ENCODE data around the gene C1QTNF6.
"Not testable (repeated sequence)": the region's sequence is repeated elsewhere in the genome, so short reads cannot be mapped to it uniquely, and the experiment has no call there.

C1QTNF6 gene

GRCh38 chr22:37178350-37179125 is 9.5 kb downstream of the C1QTNF6 start:
- in situ Hi-C loops (cut with MboI; ENCODE audit: low sequenced_read_pairs): no loop called here

- in situ Hi-C loops (cut with MboI; ENCODE audit: low sequenced_read_pairs): no loop called here
Observed at GRCh38 chr22:37177755-37178154, 10.3 kb downstream of the C1QTNF6 start.

GRCh38 chr22:37177221-37177620 is 10.8 kb downstream of the C1QTNF6 start:
- in situ Hi-C loops (cut with MboI; ENCODE audit: low sequenced_read_pairs): no loop called here

DNA sequence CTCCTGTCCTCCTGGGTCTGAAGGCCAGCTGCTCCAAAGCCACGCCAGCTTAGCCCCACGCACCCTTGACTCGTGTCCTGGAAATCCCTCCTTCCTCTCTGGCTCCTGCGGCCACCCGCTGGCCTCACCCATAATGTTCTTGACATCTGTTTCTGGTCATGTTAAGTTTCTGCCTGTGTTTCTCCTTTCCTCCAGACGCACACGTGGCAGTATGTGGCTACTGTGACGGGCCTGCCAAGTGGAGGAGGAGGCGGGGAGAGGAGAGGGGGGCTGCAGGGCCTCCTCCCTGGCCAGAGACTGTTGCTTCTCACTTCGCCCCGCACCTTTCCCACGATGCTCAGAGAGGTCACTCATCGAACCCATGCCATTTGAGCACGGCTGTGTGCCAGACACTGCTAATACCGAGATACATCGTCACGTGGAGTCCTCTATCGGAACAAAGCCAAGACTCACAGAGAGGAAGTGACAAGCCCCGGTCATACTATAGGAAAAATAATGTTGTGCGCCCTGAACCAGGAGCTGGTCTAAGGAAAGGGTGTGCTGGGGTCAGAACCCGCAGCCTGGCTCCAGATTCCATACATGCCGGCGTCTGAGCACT is 11.5 kb downstream of the C1QTNF6 start:
- in situ Hi-C loops (cut with MboI; ENCODE audit: low sequenced_read_pairs): no loop called here

DNA sequence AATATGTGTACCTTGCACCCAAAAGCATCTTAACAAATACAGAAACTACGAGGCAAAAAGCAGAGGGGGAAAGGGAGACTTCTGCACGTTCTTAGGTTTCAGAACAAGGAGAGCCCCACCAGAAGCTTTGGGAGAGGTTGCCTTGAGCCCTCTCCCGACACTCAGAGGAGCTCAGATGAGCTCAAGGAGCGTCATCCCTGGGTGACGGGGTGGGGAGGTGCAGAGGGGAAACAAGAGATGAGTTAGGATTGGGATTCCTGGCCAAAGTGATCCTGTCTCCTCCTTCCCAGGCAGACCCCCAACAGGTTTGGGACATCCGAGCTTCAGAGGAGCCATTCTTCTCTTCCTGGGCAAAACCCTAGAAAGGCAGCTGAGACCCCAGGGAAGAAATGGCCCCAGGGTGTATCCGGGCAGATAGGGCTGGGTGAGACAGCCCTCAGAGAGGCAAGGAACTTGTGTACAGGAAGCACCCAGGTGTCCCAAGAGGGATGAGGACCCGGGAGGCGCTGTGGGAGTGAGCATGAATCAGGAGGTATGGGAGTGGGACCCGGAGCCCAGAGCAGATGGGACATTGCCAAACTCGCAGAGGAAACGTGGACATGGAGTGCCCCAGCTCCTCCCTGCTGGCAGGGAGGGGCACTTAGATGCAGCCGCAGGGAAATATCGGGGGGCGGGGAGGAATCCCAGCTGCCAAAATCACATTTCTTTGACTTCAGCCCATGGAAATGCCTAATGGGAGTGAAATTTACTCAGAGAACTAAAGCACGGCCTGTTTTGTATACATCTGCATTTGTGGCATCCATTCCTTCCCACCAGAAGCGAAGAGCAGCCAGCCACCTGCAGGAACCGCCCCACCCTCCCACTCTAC is 12.4 kb downstream of the C1QTNF6 start:
- in situ Hi-C loops (cut with MboI; ENCODE audit: low sequenced_read_pairs): no loop called here

- in situ Hi-C loops (cut with MboI; ENCODE audit: low sequenced_read_pairs): no loop called here
Observed at GRCh38 chr22:37174964-37175363, 13.1 kb downstream of the C1QTNF6 start.

- in situ Hi-C loops (cut with MboI; ENCODE audit: low sequenced_read_pairs): no loop called here
Observed at GRCh38 chr22:37173709-37174108, 14.3 kb downstream of the C1QTNF6 start.

DNA sequence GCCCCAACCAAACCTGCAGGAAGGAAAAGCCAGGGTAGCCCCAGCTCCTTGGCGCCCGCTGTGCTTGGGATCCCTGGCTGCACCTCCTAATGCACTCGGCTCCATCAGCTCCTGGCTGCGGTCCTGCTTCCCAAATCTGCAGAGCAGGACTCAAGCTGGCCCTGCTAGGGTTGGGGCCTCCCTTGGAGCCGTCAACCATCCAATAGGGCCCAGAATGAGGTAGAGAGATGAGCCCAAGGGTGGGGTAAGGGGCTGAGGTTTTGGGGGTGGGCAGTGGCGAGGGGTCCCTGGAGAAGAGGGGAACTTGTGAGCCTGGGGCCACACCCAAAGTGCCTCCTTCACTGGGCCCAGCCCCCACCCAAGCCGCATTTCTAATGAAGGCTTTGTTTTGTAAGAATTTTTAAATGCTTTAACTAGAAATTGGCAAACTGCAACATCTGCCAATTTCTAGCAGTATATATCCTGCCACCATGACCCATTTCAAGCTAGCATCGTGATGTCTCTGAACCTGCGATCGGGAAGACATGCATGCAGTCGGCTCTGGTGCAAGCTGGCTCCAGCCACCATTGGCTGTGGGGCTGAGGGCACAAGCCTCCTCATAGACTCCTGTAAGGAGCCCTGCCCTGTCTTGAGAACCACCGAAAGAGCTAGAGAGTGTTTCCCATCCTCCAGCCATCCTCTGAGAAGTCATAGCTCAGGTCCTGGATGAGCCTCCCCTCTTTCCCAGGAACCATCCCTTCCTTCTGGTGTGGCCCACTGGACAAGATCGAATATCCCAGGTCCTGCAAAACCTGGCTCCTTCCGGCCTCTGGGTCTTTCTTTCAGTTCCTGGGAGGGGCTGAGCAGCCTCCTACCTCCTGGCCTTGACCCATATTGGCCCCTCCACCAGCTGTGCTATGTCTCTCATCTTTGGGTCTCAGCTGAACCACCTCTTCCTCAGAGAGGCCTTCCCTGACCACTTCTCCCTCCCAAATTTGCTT is 15.5 kb downstream of the C1QTNF6 start:
- in situ Hi-C loops (cut with MboI; ENCODE audit: low sequenced_read_pairs): no loop called here

GRCh38 chr22:37171662-37172061 is 16.4 kb downstream of the C1QTNF6 start:
- in situ Hi-C loops (cut with MboI; ENCODE audit: low sequenced_read_pairs): no loop called here

DNA sequence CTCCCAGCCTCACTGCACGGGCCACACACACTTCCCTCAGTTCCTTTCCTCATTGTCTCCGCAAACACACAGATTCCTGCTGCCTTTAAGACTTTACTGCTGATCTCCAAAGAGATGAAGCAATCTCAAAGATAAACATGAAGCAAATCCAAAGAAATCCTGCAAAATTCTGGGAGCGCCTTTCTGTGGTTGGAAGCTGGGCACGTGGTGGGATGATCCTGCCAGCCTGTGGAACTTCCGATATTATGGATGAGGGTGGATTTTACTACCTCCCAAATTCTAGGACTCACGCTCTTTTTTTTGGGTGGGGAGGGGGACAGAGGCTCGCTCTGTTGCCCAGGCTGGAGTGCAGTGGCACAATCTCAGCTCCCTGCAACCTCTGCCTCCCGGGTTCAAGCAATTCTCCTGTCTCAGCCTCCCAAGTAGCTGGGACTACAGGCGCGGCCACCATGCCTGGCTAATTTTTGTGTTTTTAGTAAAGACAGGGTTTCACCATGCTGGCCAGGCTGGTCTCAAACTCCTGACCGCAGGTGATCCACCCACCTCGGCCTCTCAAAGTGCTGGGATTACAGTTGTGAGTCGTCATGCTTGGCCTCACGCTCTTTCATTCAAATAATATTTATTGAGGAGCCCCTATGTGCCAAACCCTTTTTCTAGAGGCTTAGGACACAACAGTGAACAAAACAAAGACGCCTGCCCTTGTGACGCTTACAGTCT is 17.2 kb downstream of the C1QTNF6 start:
- in situ Hi-C loops (cut with MboI; ENCODE audit: low sequenced_read_pairs): not testable (repeated sequence)

GRCh38 chr22:37169947-37170688 is 17.9 kb downstream of the C1QTNF6 start:
- in situ Hi-C loops (cut with MboI; ENCODE audit: low sequenced_read_pairs): no loop called here

DNA sequence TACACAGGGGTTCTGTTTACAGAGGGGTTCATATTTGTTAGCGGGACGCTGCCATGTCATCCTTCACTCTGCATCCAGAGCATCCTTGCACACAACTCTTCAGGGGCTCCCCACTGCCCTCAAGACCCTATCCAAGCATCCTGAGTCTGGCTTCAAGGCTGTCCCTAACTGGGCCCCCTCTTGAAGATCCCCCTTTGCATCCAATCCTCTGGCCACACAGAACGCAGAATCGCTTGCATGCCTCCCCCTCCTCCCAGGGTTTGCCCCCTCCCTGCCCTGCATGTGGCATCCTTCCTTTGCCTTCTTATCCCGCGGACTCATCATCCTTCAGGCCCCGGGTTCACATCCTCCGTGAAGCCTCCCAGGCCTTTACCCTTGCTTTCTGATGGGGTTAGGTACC is 18.6 kb downstream of the C1QTNF6 start:
- in situ Hi-C loops (cut with MboI; ENCODE audit: low sequenced_read_pairs): no loop called here

DNA sequence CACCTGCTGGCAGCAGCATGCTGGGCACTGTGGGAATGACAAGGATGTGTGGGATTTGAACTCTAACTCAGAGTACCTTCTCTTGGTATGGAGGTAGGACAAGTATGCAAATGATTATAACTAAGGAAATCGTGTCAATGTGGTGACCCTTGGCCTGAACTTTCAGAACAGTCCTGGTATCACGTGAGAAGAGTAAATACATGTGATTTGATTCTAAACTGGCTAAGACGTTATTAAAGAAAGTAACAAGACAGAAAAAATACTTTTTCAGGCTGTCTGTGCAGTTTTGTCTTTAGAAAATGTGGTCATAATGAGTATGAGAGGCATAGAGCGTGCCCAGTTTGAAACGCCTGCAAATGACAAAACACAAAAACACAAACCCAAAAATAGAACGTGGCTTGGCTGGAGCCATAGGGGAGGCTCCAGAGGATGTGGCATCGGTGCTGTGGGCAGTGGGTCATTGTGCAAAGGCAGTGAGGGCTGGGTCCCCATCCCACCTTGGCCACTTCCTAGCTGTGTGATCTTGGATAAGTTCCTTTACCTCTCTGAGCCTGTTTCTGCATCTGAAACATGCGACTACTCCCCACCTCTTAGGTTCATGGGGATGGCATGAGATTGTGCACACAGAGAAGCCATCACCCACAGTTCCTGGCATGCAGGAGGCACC is 19.9 kb downstream of the C1QTNF6 start:
- in situ Hi-C loops (cut with MboI; ENCODE audit: low sequenced_read_pairs): no loop called here

DNA sequence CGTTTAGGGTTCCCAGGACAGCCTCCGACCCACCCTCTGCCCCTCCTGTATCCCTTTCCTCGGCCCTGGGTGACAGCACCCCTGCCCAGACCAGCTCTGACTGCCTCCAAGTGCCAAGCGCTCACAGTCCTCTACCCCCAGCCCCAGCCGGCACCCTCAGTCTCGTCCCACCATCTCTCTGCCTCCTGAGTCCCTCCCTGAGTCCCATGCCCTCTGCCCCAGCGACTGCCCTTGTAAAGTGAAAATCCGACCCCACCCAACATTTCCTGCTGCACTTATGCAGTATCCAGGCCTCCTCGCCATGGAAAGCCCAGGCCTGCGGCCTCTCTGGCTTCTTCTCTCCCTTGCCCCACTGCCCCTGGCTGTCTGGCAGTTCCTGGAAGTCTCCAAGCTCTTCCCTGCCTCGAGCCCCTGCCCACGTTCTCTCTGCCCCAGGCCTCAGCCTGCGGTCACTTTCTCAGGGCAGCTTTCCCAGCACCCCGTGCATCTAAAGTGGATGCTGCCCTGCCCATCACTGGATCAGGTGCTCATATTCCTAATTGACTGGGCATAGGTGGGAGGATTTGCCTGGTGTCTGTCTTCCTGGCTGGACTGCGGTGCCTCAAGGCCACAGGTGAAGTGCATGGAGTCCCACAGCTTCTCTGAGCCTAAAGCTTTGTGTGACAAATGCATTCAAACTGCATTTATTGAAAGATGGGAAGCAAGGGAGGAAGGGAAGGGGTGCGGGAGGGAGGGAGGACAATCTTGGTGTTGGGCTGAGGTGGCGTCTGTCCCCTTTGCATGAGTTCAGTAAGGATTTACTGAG is 20.7 kb downstream of the C1QTNF6 start:
- in situ Hi-C loops (cut with MboI; ENCODE audit: low sequenced_read_pairs): no loop called here

GRCh38 chr22:37166675-37167066 is 21.4 kb downstream of the C1QTNF6 start:
- in situ Hi-C loops (cut with MboI; ENCODE audit: low sequenced_read_pairs): no loop called here

DNA sequence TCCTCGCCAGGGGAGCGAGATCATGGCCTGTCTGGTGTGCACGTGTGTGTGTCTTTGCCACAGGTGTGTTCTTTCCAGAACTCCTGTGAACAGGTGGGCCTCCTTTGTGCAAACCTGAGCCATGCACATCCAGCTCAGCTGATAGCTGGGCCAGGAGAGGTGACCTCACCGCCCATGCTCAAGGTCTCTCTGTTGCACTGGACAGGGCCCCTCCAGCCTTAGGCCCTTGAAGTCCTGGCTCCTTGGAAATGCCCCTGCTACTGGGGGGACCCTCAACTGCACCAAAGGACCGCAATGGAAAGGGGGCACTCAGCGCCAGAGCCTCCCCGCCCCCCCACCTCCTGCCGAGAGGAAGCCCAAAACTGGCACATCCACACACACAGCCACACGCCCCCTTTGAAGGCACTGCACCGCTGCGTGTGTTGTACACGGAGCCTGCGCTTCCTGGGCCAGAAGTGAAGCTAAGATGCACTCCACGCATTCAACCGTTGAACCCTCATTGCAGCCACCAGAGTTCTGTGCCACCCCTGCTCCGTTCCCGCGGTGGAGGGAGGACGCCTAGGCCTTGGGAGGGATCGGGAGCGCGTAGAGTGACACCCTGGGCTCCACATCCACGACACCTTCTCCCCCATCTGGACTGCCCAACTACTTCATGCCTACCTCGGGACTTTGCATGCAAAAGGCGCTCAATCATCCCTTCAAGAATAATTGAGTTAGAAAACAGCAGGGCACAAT is 21.9 kb downstream of the C1QTNF6 start:
- in situ Hi-C loops (cut with MboI; ENCODE audit: low sequenced_read_pairs): no loop called here

GRCh38 chr22:37165066-37165465 is 23.0 kb downstream of the C1QTNF6 start:
- in situ Hi-C loops (cut with MboI; ENCODE audit: low sequenced_read_pairs): no loop called here
